H9 (cell line): ENCODE measurements around the gene FXR1. TPM values are rescaled to one million over a fixed set of nuclear protein-coding genes. Genes with fewer than 3 reads are reported as not detected.

ENCODE experiments used
- DNase-seq: peaks from one replicate; pipeline ENCODE4 v3.0.0-alpha.2; 2017
- H2AFZ ChIP-seq: one replicate; pipeline ENCODE4 v1.6.1; 2013; ENCODE audit warnings: mild to moderate bottlenecking, low read length, control low read depth, moderate library complexity
- H2AK5ac ChIP-seq: 2 replicates; pipeline ENCODE4 v1.6.1; 2013; ENCODE audit warnings: low read length, control low read depth, mixed read lengths; ENCODE audit not compliant: insufficient read length
- H2BK120ac ChIP-seq: one replicate; pipeline ENCODE4 v1.6.1; 2013; ENCODE audit warnings: low read depth, mild to moderate bottlenecking, low read length, control low read depth, inconsistent platforms; ENCODE audit not compliant: poor library complexity, severe bottlenecking
- H2BK12ac ChIP-seq: 2 replicates; pipeline ENCODE4 v1.6.1; 2013; ENCODE audit warnings: low read length, control low read depth, mixed read lengths, low read depth; ENCODE audit not compliant: insufficient read length
- H2BK15ac ChIP-seq: 2 replicates; pipeline ENCODE4 v1.6.1; 2013; ENCODE audit warnings: low read depth, low read length, control low read depth
- H2BK20ac ChIP-seq: one replicate; pipeline ENCODE4 v1.6.1; 2013; ENCODE audit warnings: low read depth, mild to moderate bottlenecking, low read length, control low read depth, inconsistent platforms; ENCODE audit not compliant: poor library complexity, severe bottlenecking
- H2BK5ac ChIP-seq: 2 replicates; pipeline ENCODE4 v1.6.1; 2013; ENCODE audit warnings: low read length, control low read depth, mixed read lengths; ENCODE audit not compliant: insufficient read length
- H3K14ac ChIP-seq: 2 replicates; pipeline ENCODE4 v1.6.1; 2013; ENCODE audit warnings: low read length, control low read depth; ENCODE audit not compliant: insufficient read depth
- H3K18ac ChIP-seq: 2 replicates; pipeline ENCODE4 v1.6.1; 2013; ENCODE audit warnings: low read depth, mild to moderate bottlenecking, mixed read lengths, low read length, control low read depth; ENCODE audit not compliant: insufficient read length
- H3K23ac ChIP-seq: 2 replicates; pipeline ENCODE4 v1.6.1; 2013; ENCODE audit warnings: low read length, control low read depth, mixed read lengths, low read depth; ENCODE audit not compliant: insufficient read length
- H3K23me2 ChIP-seq: 2 replicates; pipeline ENCODE4 v1.6.1; 2013; ENCODE audit warnings: low read depth, mild to moderate bottlenecking, mixed read lengths, low read length, control low read depth; ENCODE audit not compliant: insufficient read length, poor library complexity, severe bottlenecking
- H3K27ac ChIP-seq: 2 replicates; pipeline ENCODE4 v1.5.1; 2013; ENCODE audit warnings: low read length, control low read depth, mixed read lengths, low read depth; ENCODE audit not compliant: insufficient read length
- H3K27me3 ChIP-seq: 2 replicates; pipeline ENCODE4 v1.6.1; 2013; ENCODE audit warnings: low read length, control low read depth, inconsistent platforms; ENCODE audit not compliant: insufficient read depth
- H3K4ac ChIP-seq: 2 replicates; pipeline ENCODE4 v1.6.1; 2013; ENCODE audit warnings: low read depth, mild to moderate bottlenecking, control low read depth, inconsistent platforms, low read length, moderate library complexity
- H3K4me1 ChIP-seq: 2 replicates; pipeline ENCODE4 v1.6.1; 2013; ENCODE audit warnings: low read length, control low read depth, inconsistent platforms; ENCODE audit not compliant: insufficient read depth
- H3K4me2 ChIP-seq: 2 replicates; pipeline ENCODE4 v1.6.1; 2013; ENCODE audit warnings: low read length, control low read depth, mixed read lengths; ENCODE audit not compliant: insufficient read length, insufficient read depth
- H3K56ac ChIP-seq: 2 replicates; pipeline ENCODE4 v1.6.1; 2013; ENCODE audit warnings: low read depth, mild to moderate bottlenecking, mixed read lengths, low read length, control low read depth; ENCODE audit not compliant: insufficient read length
- H3K79me1 ChIP-seq: 2 replicates; pipeline ENCODE4 v1.6.1; 2013; ENCODE audit warnings: low read depth, mild to moderate bottlenecking, moderate library complexity, low read length, control low read depth, inconsistent platforms; ENCODE audit not compliant: insufficient read depth, poor library complexity, severe bottlenecking
- H3K79me2 ChIP-seq: 2 replicates; pipeline ENCODE4 v1.6.1; 2013; ENCODE audit warnings: low read length, control low read depth, inconsistent platforms; ENCODE audit not compliant: insufficient read depth
- H3K9ac ChIP-seq: 2 replicates; pipeline ENCODE4 v1.6.1; 2013; ENCODE audit warnings: low read length, control low read depth, mixed read lengths; ENCODE audit not compliant: insufficient read length; ENCODE audit errors: extremely low read depth
- H3K9me3 ChIP-seq: one replicate; pipeline ENCODE4 v1.6.1; 2013; ENCODE audit warnings: low read depth, low read length, inconsistent platforms; ENCODE audit not compliant: control insufficient read depth
- H3T11ph ChIP-seq: one replicate; pipeline ENCODE4 v1.6.1; 2013; ENCODE audit warnings: mild to moderate bottlenecking, low read length, control low read depth, inconsistent platforms
- H4K20me1 ChIP-seq: one replicate; pipeline ENCODE4 v1.6.1; 2013; ENCODE audit not compliant: control insufficient read depth, insufficient read length, insufficient read depth
- H4K5ac ChIP-seq: 2 replicates; pipeline ENCODE4 v1.6.1; 2013; ENCODE audit warnings: low read depth, mild to moderate bottlenecking, mixed read lengths, low read length, control low read depth; ENCODE audit not compliant: insufficient read length
- H4K8ac ChIP-seq: replicated peaks from 2 replicates; pipeline ENCODE4 v1.6.1; 2013; ENCODE audit warnings: low read length, control low read depth, mixed read lengths, low read depth; ENCODE audit not compliant: insufficient read length
- H4K91ac ChIP-seq: 2 replicates; pipeline ENCODE4 v1.6.1; 2013; ENCODE audit warnings: low read depth, mild to moderate bottlenecking, moderate library complexity, mixed read lengths, low read length, control low read depth; ENCODE audit not compliant: insufficient read length
- H3K27ac Mint-ChIP-seq, 3 experiments: 2 replicates in 2 of 3; 3 replicates in 1 of 3; pipeline ENCODE4 v1.8.0; 2020 to 2021; ENCODE audit warnings: mixed read lengths in 3 of 3, mild to moderate bottlenecking in 1 of 3, moderate library complexity in 1 of 3
- H3K27me3 Mint-ChIP-seq: 2 replicates; pipeline ENCODE4 v1.8.0; 2021; ENCODE audit warnings: low read depth, mild to moderate bottlenecking, moderate library complexity, mixed read lengths
- H3K36me3 Mint-ChIP-seq, 3 experiments: 2 replicates in 2 of 3; 3 replicates in 1 of 3; pipeline ENCODE4 v1.8.0; 2020 to 2021; ENCODE audit warnings: low read depth in 3 of 3, mixed read lengths in 3 of 3; ENCODE audit not compliant: insufficient read depth in 1 of 3
- H3K4me1 Mint-ChIP-seq, 2 experiments: 2 replicates each; pipeline ENCODE4 v1.8.0; 2020; ENCODE audit warnings: mixed read lengths in 2 of 2
- H3K4me3 Mint-ChIP-seq, 2 experiments: 2 replicates in 1 of 2; 3 replicates in 1 of 2; pipeline ENCODE4 v1.8.0; 2020 to 2021; ENCODE audit warnings: mild to moderate bottlenecking in 2 of 2, mixed read lengths in 2 of 2, moderate library complexity in 1 of 2
- H3K9me3 Mint-ChIP-seq, 2 experiments: 2 replicates in 1 of 2; 3 replicates in 1 of 2; pipeline ENCODE4 v1.8.0; 2020; ENCODE audit warnings: mild to moderate bottlenecking in 2 of 2, mixed read lengths in 2 of 2, moderate library complexity in 1 of 2
- CTCF ChIP-seq: fragments of 200-600 bp; sonication (generic); conservative IDR thresholded peaks from 3 replicates; pipeline ENCODE4 v1.8.0; 2021; ENCODE audit warnings: antibody characterized with exemption, mild to moderate bottlenecking
- WGBS: extraction: QIAGEN DNeasy Blood & Tissue Kit; methylation state at CpG from one replicate; pipeline ENCODE4 v1.1.7; 2013; ENCODE audit warnings: missing lambda C conversion rate, low lambda C conversion rate, mixed read lengths; ENCODE audit not compliant: insufficient read length; ENCODE audit errors: extremely low coverage; 5-methylcytosine and 5-hydroxymethylcytosine counted together
- total RNA-seq: library from RNA; stranded (reverse); gene quantifications from 2 replicates; pipeline ENCODE4 v1.2.1, GENCODE V29; 2021

FXR1 gene
- total RNA-seq, 1 experiment from 2014 or later: 240 TPM

GRCh38 chr3:180990505-180990904 lies 78.0 kb downstream of the FXR1 start:
- Histone ChIP-seq H3K9me3 (no peaks in the 10 kb centered on the region), H3T11ph (no peak overlapping the region), H2BK5ac (no peak overlapping the region), H3K4ac (no peak overlapping the region), H3K27me3 (no peaks in the 10 kb centered on the region), H3K9ac (no peak overlapping the region), H3K4me2 (peak overlapping the region; percentile 70), H3K79me2 (no peaks in the 10 kb centered on the region), H2BK20ac (no peak overlapping the region), H3K23ac (no peak overlapping the region), H3K79me1 (no peaks in the 10 kb centered on the region), H4K91ac (no peak overlapping the region), H2AFZ (no peak overlapping the region), H3K56ac (no peak overlapping the region), H4K5ac (no peak overlapping the region), H3K23me2 (no peaks in the 10 kb centered on the region), H4K20me1 (no peaks in the 10 kb centered on the region), H2BK15ac (no peak overlapping the region), H2BK12ac (no peak overlapping the region), H2BK120ac (no peak overlapping the region), H3K14ac (no peak overlapping the region), H3K4me1 (no peaks in the 10 kb centered on the region), H2AK5ac (no peak overlapping the region), H4K8ac (no peak overlapping the region), H3K27ac (no peak overlapping the region), H3K18ac (no peak overlapping the region)
- DNase-seq: no peak
- Mint-ChIP-seq H3K4me3 (peak overlapping the region in 1 of 2 experiments; percentile 90; a peak in 2 of 5 replicates), H3K36me3 (peaks cover 6 to 25% (median 24%) of the 10 kb centered on the region in 3 experiments; a peak in 6 of 7 replicates), H3K4me1 (peaks cover 3 to 6% of the 10 kb centered on the region in 2 experiments), H3K9me3 (no peaks in the 10 kb centered on the region), H3K27me3 (no peaks in the 10 kb centered on the region), H3K27ac (no peak overlapping the region)
- WGBS: no CpG with 5 or more reads among the region's 2 CpGs
- TF ChIP-seq CTCF: no peak
